Activated CD4-positive, alpha-beta T cell treated with anti-CD3 and anti-CD28 coated beads, Interleukin-2, amount 50 U/mL, for 1 hour (primary cell): ENCODE data around the gene SNCA.

Experiments
- DNase-seq: peaks from one replicate; pipeline ENCODE4 v3.0.0-alpha.2; 2020

SNCA gene

DNA sequence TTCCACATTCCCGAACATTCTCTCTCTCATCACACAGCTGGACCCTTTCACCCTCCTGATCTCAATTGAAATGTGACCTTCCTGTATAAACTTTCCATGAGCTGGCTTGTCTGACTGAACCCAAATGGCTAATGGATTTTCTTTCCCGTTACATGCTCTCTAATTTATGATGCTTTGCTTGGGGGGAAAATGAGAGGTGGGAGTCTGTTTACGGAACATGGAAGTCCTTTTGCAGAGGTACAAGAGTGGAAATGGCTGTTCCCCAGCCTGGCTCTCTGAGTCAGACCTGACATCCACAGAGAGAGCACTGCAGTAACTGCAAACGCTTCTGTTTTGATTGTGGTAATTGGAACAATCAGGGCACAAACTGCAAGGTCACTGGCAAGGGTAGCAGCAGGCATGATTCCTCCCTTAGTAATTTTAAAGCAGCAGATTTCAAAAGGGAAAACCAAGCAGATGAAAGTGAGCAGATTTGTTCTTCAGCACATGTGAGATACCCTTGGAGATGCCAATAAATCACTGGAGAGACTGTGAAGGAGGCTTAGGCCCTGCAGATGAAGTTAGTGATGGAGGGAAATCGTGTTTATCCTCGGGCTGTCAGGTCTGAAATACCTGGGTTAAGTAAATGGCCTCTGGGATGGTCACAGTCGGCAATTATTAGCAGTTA, 83.9 kb downstream of the SNCA start:
- no peak for DNase-seq

DNA sequence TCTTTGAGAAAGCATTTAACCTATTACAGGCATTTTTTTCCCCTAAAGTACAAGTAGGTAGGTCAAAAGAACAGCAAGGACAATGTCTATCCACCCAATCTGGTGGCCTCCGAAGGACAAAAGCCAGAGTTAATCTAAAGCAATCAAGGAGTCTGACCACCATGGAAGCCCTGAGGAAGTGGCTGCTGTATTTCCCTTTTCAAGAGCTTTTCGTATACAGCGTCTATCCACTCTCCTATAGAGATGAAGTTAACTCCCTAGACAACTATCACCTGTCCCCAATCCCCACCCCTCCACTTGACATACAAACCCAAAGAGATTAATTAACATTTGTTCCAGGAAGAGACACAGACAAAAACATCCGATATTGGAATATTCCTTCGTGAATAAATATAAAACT, 85.5 kb downstream of the SNCA start:
- no peak for DNase-seq

DNA sequence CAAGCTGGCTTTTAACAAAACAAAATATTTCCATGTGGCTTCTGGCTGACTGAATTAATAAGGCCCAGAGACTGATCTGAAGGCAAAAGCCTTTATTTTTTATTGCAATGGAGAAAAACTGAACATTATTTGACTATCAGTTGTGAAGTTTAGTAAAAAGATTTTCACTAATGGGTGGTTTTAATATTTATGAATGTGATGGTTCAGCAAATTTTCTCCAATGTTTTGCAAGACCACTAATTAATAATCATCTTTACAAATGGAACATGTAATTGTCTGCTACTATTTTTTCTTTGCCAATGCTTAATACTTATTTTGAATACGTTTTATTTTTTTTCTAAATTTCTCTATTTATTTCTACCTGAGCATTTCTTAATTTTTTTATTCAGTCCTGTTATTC, 90.6 kb downstream of the SNCA start:
- DNase-seq: no peak

DNA sequence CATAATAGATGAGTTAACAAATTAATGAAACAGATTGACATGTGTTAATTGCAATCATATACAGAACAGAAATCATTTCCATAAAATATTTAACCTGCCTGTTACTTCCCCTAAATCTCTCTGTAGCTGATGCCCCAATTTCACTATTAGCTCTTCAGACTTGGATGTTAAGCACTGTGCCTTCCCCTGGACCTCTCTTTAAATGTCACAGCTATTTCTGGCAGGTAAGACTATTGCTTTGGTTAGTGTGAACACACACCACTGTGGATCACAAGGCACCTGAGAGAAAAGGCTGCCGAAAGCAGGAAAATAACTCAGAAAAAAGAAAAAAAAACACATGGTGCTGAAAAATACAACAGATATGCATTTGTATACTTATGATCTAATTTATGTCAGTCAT, 91.3 kb downstream of the SNCA start:
- DNase-seq: no peak

DNA sequence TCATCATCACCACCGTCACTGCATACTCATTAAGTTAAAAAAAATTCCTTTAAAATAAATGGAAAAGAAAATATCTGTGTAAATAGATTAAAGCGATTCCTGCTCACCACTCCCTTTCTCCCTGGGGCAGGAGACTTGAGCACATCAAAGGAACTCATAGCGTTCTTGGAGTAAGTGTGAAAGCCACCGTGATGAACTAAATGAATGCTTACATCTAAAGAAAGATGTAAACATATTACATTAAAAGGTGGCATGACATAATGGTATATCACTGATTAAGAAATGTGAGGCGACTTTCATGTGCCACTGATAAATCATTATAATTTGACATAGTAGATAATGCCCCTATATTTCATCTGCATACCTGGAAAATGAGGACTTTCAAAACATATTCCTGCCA, 92.0 kb downstream of the SNCA start:
- no peak for DNase-seq

DNA sequence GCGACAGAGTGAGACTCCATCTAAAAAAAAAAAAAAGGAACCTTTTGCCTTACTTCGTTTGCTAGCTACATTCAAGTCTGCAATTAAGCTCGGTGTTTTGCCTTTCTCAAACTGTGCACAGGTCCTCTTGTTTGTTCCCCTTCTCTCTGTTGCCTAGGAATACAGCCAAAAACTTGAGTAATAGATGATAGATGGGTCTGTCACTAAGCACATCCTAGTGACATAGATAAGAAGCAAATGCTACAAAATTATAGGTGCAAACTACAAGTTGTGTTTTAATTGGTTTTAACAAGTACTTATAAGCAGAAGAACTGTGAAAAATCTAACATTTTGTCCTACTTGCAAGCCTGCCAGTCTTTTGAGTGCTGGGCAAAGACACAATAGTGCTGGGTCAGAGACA, 95.2 kb downstream of the SNCA start:
- no peak for DNase-seq

DNA sequence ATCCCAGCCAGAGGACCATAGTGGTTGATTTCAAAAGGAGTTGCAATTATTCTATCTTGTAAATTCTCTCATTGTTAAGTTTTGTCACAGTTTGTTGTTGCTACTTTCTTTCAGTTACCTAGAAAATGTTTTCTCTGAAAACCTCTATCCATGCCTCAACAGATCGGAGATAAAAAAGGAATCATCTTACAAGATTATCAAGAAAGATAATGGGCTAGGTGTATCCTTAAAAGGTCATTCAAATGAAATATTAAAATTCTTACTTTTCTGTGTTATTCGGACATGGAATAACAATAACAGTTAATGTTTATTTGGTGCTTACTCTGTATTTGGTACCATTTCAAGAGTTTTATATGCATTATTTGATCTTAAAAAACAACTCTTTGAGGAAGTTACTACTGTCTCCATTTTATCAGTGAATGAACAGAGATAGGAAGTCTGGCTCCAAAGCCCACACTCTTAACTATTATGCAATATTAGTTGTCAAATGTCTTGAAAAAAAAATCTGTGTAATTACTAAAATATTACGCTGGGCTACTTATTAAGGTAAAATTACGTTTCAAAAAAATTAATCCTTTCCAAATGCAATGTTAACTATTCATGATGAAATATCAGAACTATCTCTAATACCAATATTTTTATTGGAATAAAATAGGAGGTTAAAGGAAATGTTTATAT, 97.5 kb downstream of the SNCA start:
- no peak for DNase-seq

DNA sequence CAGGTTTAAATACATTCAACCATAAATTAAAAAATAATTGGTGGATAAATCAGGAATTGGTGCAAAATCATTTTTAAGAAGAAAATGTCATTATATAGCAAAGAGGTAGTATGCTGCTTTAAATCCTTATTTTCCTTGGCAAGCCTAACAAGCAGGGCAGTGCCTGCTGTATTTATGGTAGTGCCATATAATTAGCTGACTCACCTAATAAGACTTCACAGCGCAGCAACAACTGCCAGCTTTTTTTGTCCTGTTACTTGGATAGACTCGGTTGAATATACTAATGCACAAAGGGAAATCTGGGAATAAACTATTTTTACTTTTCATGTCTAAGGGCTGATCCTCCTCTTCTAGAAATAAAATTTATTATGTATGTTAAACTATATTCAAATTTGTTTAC, 99.1 kb downstream of the SNCA start:
- DNase-seq: no peak

DNA sequence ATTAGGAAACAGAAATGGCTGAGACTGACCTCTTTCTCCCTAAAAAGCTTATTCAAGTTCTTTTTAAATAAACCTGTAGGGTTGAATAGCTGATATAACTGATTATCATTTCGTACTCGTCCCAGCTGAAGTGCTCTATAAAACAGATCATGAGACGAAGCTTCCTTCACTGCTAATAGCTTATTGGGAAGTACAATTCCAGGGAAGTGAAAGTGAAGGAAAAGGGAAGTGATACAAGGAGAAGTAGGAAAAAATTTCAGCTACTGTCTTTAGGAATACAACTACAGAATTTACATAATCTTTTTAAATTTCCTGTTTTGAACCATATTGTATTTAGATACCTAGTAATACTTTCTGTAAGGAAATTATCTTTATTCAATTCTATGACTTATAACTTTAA, 103.0 kb downstream of the SNCA start:
- no peak for DNase-seq

DNA sequence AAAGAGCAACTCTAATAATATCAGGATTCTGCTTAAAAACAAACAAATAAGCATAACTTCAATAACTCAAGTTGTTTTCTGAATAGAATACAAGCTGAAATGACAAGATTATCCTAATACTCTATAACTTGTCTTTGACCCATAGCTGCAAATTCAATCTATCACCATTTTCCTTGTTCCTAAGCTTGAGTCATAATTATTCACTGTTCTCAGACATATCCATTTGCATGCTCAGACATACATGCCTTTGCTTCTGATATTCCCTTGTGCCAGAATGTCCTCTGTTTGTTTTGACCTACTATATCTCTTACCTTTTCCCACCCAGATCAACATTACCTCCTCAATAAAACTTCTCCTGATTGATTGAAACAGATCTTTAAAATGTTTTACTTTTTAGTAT, 109.7 kb downstream of the SNCA start:
- no peak for DNase-seq

DNA sequence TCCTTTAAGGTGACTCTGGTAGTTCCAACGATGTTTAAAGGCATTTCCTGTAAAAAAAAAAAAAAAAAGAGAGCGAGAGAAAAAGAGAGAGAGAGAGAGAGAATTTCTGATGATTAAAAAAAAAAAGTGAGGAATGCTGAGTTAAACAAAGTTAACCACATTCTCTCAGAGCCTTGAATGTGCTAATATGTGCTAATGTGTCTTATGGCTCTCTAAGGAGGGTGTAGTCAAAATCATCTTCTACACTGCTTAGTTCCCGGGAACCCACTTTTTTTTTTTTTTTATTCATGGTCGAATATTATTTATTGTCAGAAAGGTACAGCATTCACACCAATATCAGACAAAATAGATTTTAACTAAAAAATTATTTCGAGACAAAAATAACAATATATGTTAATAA, 111.7 kb downstream of the SNCA start:
- DNase-seq: no peak

DNA sequence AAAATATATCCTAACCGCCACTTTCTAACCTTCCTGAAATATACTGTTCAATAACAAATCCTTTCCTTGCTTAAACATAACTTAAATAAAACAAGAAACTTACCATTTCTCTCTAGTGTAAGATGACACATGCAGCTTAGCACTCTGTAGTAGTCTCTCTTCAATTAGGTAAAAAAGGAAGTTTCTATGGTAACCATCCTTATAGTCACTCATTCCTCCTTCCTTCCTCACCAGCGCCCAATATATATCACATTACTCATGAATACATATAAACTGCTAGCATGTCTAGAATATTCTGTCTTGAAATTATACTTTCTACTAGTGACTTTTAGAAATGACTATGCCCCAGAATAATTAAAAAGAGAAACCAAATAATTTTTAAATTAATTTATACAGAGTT, 112.2 kb downstream of the SNCA start:
- no peak for DNase-seq

DNA sequence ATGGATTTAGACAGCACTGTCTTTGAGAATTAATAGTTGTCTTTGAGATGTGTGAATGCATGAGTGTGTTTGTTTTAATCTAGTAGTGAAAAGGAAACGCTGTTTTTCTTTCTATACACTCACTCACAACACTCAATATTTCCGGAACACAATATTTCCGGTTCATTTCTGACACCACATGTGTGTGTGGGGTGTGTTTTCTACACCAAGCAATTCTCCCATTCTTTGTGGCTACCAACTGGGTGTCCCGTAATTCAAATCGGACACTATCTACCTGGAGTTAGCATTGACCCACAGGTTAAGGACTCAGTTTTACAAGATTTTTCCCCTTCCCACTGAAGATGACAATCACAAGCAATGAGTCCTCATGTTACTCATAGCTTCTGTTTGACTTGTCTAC, 113.9 kb downstream of the SNCA start:
- no peak for DNase-seq

DNA sequence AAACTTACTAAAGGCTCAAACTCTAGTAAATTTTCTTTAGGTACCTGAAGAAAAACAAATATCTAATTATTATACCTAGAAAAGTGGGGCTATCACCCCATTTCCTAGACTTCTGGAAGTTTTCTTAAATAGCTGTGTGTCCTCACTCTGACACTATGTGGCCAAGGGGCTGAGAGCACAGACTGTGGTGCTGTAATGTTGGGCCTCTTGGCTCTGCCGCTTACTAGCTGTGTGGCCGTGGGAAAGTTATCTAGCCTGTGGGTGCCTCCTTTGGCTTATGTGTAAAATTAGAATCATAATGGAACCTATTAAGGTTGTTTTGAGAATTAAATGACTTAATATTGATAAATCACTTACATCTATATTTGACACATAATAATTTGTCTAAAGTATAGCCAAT, 114.4 kb downstream of the SNCA start:
- no peak for DNase-seq

DNA sequence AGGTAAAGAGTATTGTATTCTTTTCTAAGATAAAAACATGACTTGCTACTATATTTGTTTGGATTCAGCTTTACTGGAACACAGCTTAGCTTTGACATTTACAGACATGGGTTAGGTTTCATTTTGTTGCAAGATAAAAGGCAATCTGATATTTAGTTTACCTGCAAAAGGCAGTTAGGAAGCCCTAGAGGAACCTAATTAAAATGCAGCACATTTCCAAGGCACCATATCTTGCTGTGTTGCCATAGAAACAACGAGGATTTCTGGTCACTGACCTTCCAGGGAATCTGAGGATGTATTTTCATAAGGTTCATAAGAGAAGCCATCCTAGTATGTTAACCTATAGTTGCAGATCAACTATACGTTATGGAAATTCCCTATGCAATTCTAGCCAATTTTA, 116.0 kb downstream of the SNCA start:
- no peak for DNase-seq

DNA sequence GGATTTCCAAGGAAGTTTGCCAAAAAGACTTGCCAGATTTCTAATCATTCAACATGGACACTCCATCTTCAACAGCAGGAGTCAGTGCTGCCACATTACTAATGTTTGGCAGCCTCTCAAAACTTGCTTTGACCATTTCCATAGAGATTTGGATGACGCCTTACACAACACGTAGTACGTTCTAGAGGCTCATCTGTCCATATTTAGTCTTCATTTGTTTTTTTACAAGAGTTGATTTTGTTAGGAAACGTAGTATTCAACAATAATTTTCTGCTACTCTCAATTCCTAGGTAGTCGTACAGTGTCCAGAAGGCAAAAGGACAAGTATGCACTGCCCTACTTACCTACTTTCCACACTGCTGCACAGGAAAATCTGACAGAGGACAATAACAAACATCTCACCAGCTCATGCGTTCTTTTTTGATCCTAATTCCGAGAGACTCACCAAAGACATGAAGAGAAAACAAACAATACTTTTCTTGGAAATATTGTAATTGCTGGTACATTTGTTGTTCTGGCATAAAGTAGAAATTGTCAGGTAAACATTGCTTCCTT, 117.3 kb downstream of the SNCA start:
- DNase-seq: no peak

DNA sequence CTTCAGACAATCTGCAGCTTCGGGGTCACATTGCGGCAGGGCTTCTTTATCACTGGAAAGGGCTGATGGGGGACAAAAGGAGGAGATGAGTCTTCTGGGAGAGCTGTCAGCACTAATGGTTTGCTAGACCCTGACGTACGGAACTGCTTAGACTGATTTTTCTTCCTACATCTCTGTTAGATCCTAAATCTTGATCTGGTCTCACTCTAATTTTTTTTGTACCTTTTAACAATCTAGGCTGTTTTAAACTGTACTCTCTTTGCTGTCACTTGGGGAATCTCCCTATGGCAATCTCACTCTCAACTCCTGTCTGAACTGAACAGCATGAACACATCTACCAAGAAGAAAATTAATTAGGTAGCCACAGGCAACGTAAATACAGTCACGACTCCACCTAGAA, 120.1 kb downstream of the SNCA start:
- DNase-seq: no peak

DNA sequence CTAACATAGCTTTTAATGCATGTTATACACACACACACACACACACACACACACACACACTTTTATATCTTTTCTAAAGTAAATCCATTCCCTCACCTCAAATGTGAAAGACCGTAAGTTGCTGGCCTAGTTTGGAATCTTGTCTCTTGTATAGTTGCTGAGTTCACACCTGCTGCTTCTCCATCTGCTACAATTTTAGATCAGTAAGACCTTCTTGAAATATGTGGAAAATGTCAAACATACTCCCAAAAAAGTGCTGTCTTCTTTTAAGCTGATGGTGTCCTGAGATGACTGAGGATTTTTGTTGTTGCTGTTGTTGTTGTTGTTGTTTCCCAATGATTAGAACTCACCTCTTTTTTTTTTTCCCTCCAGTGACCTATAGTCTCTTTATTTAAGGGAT, 121.3 kb downstream of the SNCA start:
- no peak for DNase-seq

DNA sequence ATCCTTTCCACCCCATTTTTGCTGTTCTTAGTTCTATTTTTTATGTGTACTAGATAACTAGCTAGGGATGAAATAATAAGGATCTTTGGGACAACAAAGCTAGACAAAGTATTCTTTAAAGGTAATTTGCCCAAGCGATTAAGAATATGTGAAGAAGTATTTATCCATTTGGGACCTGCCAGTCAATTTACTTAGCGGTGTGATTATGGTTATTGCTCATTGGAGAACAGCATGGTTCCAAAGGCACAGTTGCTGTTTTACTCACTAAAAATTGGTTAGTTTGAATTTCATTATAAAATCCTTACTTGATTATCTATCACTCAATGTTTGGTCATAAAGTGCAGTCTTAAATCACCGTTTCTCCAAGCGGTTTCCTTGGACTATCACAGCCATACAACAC, 124.1 kb downstream of the SNCA start:
- DNase-seq: no peak

DNA sequence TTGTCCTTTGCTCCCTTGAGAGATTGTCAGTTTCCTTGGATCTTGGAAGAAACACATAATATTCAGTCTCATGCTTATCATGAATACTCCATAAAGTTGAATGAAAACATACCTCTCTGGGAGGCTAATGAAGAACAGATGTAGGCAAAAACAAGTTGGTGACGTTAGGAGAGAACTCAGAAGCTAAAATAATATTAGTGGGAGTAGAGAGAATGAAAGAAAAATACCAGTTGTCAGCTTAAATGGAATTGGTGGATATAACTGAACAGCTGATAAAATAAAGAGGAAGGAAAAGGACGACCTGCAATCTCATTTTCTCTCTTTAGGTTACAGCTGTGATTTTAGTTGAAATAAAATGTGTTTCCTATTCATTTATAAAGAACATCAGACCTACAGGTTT, 124.8 kb downstream of the SNCA start:
- DNase-seq: no peak

DNA sequence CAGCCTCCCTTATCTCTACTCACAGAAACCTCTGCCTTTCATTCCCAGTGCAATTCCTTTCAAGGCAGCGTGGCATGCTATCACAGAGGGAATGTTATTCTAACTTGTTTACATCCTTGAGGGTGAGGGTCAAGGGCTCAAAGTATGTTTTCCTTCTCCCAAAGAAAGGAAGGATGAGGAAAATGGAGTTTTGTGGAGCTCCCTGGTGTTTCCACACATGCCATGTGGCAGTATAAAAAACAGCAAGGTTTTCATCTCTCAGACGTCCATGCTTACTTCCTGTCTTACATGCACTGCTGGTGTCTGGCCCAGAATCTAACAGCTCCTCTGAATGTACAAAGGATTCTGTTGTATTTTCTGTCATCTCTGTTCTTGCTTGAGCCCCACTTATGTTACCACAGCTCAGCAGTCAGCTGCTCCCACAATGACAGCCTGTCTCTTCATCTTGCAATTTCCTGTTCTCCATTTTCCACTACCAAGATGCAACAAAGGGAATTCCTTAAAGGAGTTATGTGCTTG, 128.0 kb downstream of the SNCA start:
- no peak for DNase-seq

DNA sequence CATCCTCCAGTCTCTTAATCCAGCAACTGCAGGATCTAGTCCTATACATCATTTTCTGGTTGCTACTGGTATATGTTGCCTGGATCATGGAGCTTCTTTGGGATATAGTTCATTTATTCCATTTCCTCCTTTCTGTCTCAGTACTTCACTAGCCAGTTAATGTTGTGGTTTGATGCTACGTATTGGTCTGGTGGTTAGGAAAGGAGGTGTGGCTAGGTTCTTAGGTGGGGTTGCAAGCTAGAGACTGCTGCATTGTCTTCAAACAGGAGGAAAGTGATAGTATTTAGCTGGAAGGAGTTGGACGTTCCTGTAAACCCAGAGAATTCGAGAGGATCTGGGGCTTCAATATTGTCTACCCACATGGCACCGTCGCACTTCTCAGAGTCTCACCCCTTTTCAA, 129.5 kb downstream of the SNCA start:
- DNase-seq: no peak

DNA sequence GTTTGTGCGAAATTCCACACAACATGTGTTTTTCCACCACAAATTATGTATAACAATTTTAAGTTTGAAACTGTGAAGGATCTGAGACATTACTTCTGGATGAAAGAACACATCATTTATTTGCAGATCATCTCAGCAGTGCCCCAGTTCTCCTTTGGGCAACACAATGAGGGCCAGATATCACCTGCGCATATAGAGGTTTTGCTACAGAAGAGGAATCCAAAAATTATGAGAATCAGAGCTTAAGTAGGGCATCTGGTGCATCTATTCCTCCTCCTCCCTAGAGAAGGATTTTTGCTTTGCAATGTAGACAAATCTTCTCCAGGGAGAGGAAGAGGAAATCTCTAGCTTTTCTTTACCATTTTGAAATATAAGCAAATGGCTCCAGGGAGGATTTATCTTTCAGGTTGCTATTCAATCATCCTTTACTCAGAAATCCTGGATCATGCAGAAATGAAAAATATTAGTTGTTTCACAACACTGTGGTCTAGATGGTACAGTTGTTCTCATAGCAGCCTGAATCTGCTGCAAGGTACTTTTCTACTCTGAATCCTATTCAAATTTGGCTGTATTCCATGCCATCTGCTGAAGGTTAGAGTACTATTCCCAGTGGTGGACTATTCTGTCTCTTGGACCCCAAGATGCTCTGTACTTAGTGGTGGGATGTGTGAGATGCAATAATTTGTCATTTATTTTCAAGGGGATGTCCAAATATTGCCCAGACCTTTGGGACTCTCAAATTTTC, 132.1 kb downstream of the SNCA start:
- no peak for DNase-seq
